Activated T-helper 17 cell treated with anti-CD3 and anti-CD28 coated beads, Interleukin-2, amount 50 U/mL, for 72 hours (primary cell): ENCODE results near the gene SLC44A4. TPM values are rescaled to one million over a fixed set of nuclear protein-coding genes. Genes with fewer than 3 reads are reported as not detected.
"Not testable (repeated sequence)": the region's sequence is repeated elsewhere in the genome, so short reads cannot be mapped to it uniquely, and the experiment has no call there.

Experiments used
- ATAC-seq: fragments of 150-1000 bp; cut with Tn5 transposase; replicated peaks from 2 replicates; pipeline ENCODE4 v1.10.0; 2021; ENCODE audit warnings: mild to moderate bottlenecking, moderate library complexity
- H3K27ac Mint-ChIP-seq: one replicate; pipeline ENCODE4 v1.8.0; 2022; ENCODE audit warnings: mixed read lengths
- H3K27me3 Mint-ChIP-seq: one replicate; pipeline ENCODE4 v1.8.0; 2022; ENCODE audit warnings: mixed read lengths
- H3K36me3 Mint-ChIP-seq: one replicate; pipeline ENCODE4 v1.8.0; 2022; ENCODE audit warnings: low read depth, mild to moderate bottlenecking, mixed read lengths
- H3K4me1 Mint-ChIP-seq: one replicate; pipeline ENCODE4 v1.8.0; 2022; ENCODE audit warnings: mixed read lengths
- H3K4me3 Mint-ChIP-seq: one replicate; pipeline ENCODE4 v1.8.0; 2022; ENCODE audit warnings: mild to moderate bottlenecking, mixed read lengths
- H3K9me3 Mint-ChIP-seq: one replicate; pipeline ENCODE4 v1.8.0; 2022; ENCODE audit warnings: mixed read lengths
- total RNA-seq, 2 donors: library from RNA; stranded (reverse); gene quantifications; one replicate each; pipeline ENCODE4 v1.2.3, GENCODE V29; 2022

SLC44A4 gene
- total RNA-seq: under 1 TPM in 1 of 2 donors, not detected in 1; 0.39 TPM

DNA sequence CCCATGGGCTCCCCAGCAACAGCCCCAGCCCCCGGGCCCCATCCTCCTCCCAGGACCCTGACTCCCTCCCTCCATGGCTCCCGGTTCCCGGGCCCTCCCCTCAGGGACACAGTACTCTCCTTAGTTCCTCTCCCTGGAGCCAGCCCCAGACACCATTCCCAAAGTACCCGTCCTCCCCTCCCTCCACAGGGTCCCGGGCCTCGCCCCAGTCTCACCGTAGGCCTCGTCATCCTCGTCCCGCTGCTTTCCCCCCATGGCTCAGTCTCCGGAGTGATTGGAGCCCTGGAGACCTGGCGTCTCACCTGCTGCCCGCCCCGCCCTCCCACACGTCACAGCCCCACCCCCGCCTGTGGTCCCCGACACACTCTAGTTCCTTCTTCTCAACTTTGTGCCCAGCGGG lies at the start of gene SLC44A4:
TSS of gene SLC44A4 (minus strand) at position 272 of the 400 bp plus-strand sequence. CDS start at position 255, 17 bp downstream.
- H3K36me3 Mint-ChIP-seq: peaks cover 41% of the 10 kb centered on the region
- ATAC-seq: no peak
- H3K27ac Mint-ChIP-seq: no peak within 1 kb of the TSS
- no peaks in the 10 kb centered on the region for H3K27me3 Mint-ChIP-seq
- no peak within 1 kb of the TSS for H3K4me3 Mint-ChIP-seq
- peaks cover 3% of the 10 kb centered on the region for H3K4me1 Mint-ChIP-seq
- H3K9me3 Mint-ChIP-seq: no peaks in the 10 kb centered on the region

DNA sequence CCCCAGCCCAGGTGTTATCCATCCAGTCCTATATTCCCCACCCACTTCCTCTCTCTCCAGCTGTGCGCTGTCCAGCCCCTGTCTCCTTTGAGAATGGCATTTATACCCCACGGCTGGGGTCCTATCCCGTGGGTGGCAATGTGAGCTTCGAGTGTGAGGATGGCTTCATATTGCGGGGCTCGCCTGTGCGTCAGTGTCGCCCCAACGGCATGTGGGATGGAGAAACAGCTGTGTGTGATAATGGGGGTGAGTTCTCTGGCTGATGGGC lies 49.8 kb upstream of the SLC44A4 start:
- H3K4me3 Mint-ChIP-seq: no peak overlapping the region
- H3K27me3 Mint-ChIP-seq: no peaks in the 10 kb centered on the region
- no peaks in the 10 kb centered on the region for H3K36me3 Mint-ChIP-seq
- H3K27ac Mint-ChIP-seq: no peak overlapping the region
- no peaks in the 10 kb centered on the region for H3K9me3 Mint-ChIP-seq
- ATAC-seq: no peak
- H3K4me1 Mint-ChIP-seq: no peaks in the 10 kb centered on the region

DNA sequence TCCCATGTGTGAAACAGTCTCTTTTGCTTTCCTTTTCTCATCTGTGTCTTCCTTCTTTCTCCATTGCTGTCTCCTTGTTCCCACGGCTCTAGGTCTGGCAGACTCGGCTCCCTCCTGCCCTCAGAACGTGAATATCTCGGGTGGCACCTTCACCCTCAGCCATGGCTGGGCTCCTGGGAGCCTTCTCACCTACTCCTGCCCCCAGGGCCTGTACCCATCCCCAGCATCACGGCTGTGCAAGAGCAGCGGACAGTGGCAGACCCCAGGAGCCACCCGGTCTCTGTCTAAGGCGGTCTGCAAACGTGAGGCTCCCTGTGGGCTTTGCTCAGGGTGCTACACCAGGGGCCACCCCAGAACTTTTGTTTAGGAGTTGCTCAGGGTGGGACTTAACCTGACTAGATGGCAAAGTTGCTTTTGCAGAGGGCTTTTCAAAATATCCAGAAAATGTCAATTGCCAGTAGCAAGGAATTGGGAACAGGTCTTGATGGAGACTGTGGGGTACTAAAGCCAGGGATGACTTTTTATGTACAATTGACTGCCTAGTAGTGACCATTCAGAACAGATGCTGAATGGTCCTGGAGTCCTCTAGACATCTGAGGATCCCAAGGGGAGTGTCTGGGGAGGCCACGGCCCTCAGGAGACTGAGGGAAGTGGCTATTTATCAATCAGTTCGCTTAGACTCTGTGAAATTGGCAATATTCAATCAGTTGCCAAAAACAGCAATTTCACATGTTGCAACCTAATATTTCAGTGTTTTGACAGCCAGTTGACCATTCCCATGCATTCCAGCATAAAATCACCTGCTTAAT lies 49.3 kb upstream of the SLC44A4 start:
- Mint-ChIP-seq H3K4me3 (no peak overlapping the region), H3K27me3 (no peaks in the 10 kb centered on the region), H3K36me3 (no peaks in the 10 kb centered on the region), H3K9me3 (no peaks in the 10 kb centered on the region), H3K27ac (peak overlapping the region; percentile 25), H3K4me1 (no peaks in the 10 kb centered on the region)
- ATAC-seq: no peak

DNA sequence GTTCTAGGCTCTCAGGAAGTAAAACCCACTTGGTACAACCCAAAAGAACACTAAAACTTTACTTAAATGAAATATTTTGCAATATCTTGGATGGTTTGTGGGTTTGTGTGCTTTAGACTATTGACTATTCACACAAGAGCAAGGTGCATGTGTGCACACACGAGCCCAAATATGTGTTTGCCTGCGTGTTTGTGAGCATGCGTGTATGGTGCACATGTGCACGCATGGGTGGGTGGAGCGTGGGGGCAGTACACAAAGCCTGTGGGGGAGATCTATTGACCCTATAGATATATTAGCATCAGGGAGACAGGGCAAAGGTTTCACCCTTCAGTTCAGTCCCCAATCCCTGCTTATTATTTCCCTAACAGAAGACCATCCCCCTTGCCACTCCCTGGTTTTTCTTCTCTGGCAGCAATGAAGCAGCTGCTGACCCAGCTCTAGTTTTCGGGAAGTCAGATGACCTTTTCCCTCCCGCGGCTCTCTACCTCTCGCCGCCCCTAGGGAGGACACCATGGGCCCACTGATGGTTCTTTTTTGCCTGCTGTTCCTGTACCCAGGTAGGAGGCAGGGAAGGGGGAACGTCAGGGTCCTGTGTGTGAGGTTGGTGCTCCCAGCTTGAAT lies 48.6 kb upstream of the SLC44A4 start, which contains the start of gene C2:
TSS of gene C2 (plus strand) at position 476 of the 621 bp plus-strand sequence. CDS start at position 512, 36 bp downstream.
- H3K27ac Mint-ChIP-seq: peak within 1 kb of the TSS; percentile 25
- H3K4me3 Mint-ChIP-seq: no peak within 1 kb of the TSS
- no peaks in the 10 kb centered on the region for H3K9me3 Mint-ChIP-seq
- no peak for ATAC-seq
- H3K36me3 Mint-ChIP-seq: no peaks in the 10 kb centered on the region
- no peaks in the 10 kb centered on the region for H3K4me1 Mint-ChIP-seq
- no peaks in the 10 kb centered on the region for H3K27me3 Mint-ChIP-seq

DNA sequence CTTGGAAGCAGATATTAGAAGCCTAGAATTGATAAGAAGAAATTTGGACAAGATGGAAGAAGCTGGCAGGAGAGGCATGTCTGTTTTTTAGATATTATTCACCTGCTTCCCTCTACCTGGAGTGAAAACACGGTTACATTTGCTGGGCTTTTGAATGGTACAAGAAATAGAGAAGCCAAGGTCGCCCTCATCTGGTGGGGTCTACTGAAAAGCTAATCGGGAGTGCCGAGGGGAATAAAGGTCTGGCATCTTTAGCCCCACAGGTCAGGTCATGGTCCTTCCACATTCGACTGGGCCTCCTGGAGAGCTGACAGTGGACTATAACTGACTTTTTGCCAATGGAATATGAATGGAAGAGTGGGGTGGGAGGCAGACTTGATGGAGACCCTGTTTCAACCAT lies 44.1 kb upstream of the SLC44A4 start:
- no peak for ATAC-seq
- H3K27me3 Mint-ChIP-seq: no peaks in the 10 kb centered on the region
- no peak overlapping the region for H3K27ac Mint-ChIP-seq
- H3K4me3 Mint-ChIP-seq: no peak overlapping the region
- no peaks in the 10 kb centered on the region for H3K9me3 Mint-ChIP-seq
- H3K4me1 Mint-ChIP-seq: no peaks in the 10 kb centered on the region
- no peaks in the 10 kb centered on the region for H3K36me3 Mint-ChIP-seq

DNA sequence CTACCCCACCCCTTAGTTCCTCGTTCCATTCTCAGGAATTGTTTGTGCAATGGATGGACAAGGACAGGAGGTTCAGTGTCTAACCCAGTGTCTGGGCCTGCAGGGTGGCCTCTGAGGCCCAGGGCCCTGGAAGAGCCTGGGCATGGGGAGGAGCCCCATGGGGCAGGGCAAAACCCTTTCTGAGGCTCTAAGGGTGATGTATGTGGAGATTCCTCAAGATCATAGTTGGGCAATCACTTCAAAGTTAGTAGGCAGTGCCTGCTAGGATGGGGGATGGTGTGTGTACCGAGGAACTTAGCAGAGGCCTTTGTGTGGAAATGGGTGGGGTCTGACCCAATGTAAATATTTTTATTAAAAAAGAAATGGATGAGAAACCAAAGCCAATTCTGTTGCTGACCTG lies 42.0 kb upstream of the SLC44A4 start:
- Mint-ChIP-seq H3K4me1 (no peaks in the 10 kb centered on the region), H3K27me3 (peaks cover under 1% of the 10 kb centered on the region), H3K4me3 (no peak overlapping the region), H3K36me3 (no peaks in the 10 kb centered on the region), H3K27ac (no peak overlapping the region), H3K9me3 (no peaks in the 10 kb centered on the region)
- ATAC-seq: no peak

DNA sequence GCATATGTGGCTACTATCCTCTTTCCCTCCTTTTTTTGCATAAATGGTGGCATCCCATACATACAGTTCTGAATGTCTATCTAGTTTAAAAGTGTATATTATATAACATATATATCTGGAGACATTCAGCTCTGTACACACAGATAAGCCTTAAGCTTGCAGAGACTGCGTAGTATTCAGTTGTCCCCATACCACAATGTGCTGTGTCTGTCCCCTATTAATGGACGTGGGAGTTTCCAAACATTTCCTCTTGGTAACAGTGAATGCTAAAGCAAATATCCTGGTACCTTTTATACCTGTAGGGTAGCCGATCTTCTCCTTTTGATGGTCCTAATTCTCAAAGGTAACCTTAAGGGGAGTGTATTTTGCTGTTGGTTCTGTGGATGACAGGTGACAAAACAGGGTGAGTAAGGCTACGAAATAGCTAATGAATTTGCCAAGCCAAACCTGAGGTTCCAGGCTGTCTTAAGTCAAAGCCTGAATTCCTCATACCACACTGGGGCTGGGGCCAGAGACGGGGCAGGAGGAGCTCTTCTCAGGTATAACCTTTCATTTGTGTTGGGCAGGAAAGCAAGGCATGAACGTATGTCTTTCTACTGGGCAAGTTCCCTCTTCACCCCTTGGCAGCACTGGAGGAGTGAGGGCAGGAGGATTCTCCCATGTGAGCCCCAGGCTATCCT lies 41.0 kb upstream of the SLC44A4 start:
- no peak for ATAC-seq
- Mint-ChIP-seq H3K27ac (no peak overlapping the region), H3K4me3 (no peak overlapping the region), H3K9me3 (no peaks in the 10 kb centered on the region), H3K4me1 (no peaks in the 10 kb centered on the region), H3K27me3 (peaks cover 3% of the 10 kb centered on the region), H3K36me3 (no peaks in the 10 kb centered on the region)

DNA sequence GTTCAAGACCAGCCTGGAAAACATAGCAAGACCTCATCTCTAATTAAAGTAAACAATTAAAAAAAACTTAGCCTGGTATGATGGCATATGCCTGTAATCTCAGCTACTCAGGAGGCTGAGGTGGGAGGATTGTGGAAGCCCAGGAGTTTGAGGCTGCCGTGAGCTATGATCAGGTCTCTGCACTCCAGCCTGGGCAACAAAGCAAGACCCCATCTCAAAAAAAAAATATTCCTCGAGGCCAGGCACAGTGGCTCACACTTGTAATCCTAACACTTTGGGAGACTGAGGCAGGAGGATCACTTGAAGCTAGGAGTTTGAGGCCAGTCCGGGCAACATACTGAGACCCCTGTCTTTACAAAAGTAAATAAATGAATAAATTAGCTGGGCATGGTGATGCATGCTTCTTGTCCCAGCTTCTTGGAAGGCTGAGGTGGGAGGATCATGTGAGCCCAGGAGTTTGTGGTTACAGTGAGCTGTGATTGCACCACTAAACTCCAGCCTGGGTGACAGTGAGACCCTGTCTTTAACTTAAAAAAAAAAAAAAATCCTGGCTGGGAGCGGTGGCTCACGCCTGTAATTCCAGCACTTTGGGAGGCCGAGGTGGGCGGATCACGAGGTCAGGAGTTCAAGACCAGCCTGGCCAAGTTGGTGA lies 39.4 kb upstream of the SLC44A4 start:
- Mint-ChIP-seq H3K9me3 (no peaks in the 10 kb centered on the region), H3K4me1 (no peaks in the 10 kb centered on the region), H3K36me3 (no peaks in the 10 kb centered on the region), H3K27me3 (peaks cover 3% of the 10 kb centered on the region), H3K4me3 (no peak overlapping the region), H3K27ac (no peak overlapping the region)
- no peak for ATAC-seq

DNA sequence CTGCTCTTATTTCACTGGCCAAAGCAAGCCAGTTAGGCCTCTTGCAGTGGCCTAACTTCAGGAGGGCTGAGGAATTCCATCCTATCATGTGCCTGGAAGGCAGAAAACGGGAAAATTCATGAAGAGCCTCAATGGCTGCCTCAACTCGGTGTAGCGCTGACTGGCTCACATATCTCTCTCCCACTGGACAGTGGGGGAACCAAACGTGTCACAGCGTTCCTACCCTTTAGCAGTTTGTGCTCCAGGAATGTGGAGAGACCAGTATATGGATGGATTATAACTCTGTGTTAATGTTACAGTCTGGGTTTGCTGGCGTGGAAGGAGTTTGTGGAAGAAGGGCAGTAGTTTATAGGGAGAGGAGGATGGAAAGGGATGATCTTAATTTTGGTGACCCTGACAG lies 37.0 kb upstream of the SLC44A4 start:
- no peak overlapping the region for H3K4me3 Mint-ChIP-seq
- H3K4me1 Mint-ChIP-seq: no peaks in the 10 kb centered on the region
- no peaks in the 10 kb centered on the region for H3K36me3 Mint-ChIP-seq
- no peak for ATAC-seq
- no peak overlapping the region for H3K27ac Mint-ChIP-seq
- H3K27me3 Mint-ChIP-seq: peaks cover 7% of the 10 kb centered on the region
- no peaks in the 10 kb centered on the region for H3K9me3 Mint-ChIP-seq

DNA sequence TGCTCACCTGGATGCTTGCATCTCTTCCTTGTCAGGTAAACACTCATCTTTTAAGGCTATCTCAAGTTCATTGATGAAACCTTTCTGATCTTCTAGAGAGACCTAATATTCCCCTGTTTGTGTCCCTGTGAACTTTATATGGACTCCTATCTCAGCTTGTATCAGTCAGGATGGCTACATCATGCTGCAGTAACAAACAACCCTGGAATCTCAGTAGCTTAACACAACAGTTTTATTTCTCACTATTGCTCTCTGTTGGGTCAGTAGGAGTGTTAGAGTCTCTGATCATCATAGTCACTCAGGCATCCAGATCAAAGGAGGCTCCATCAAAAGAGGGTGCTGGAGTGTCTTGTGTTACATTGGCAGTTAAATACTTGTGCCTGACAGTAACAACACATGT lies 36.6 kb upstream of the SLC44A4 start:
- no peak overlapping the region for H3K27ac Mint-ChIP-seq

DNA sequence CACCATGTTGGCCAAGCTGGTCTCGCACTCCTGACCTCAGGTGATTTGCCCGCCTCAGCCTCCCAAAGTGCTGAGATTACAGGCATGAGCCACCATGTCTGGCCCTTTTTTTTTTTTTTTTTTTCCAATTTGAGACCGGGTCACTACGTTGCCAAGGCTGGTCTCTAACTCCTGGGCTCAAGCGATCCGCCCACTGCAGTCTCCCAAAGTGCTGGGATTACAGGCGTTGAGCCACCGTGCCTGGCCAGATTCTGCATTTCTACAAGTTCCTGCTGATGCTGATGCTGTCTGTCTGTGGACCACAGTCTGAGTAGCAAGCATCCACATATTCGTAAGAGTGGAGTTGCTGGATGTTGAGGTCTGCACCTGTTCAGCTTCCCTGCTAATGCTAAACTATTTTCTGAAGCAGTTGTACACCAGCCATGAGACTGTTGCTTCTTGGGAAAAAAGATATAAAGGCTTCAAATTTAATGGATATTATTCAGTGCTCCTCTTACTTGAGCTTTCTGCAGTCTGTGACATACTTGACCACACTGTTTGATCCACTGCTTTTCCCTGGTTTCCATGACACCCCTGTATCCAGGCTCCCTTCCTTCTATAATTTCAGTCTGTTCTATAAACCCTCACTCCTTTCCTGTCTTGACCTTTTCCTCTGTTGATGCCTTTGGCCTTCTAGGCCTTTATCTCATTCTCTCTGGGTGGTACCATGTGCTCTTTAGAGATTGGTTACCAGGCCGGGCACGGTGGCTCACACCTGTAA lies 33.2 kb upstream of the SLC44A4 start:
- Mint-ChIP-seq H3K27ac (no peak overlapping the region), H3K9me3 (no peaks in the 10 kb centered on the region), H3K27me3 (peaks cover 7% of the 10 kb centered on the region), H3K4me1 (peaks cover 4% of the 10 kb centered on the region), H3K4me3 (no peak overlapping the region), H3K36me3 (no peaks in the 10 kb centered on the region)
- ATAC-seq: no peak

More for the DNA sequence above, 36.6 kb upstream of the SLC44A4 start:
- Mint-ChIP-seq H3K9me3 (no peaks in the 10 kb centered on the region), H3K4me1 (peaks cover 1% of the 10 kb centered on the region), H3K4me3 (no peak overlapping the region), H3K27me3 (peaks cover 7% of the 10 kb centered on the region), H3K36me3 (no peaks in the 10 kb centered on the region)
- ATAC-seq: no peak

DNA sequence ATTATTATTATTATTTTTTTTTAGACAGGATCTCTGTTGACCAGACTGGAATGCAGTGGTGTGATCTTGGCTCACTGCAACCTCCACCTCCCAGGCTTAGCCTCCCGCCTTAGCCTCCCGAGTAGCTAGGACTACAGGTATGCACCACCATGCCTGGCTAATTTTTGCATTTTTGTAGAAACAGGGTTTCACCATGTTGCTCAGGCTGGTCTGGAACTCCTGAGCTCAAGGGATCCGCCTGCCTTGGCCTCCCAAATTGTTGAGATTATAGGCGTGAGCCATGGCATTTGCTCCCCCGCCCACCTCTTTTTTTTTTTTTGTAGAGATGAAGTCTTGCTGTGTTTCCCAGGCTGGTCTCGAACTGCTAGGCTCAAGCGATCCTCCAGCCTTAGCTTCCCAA lies 30.5 kb upstream of the SLC44A4 start:
- not testable (repeated sequence) for H3K9me3 Mint-ChIP-seq, H3K27me3 Mint-ChIP-seq, H3K4me1 Mint-ChIP-seq, ATAC-seq, H3K4me3 Mint-ChIP-seq, H3K27ac Mint-ChIP-seq, H3K36me3 Mint-ChIP-seq

DNA sequence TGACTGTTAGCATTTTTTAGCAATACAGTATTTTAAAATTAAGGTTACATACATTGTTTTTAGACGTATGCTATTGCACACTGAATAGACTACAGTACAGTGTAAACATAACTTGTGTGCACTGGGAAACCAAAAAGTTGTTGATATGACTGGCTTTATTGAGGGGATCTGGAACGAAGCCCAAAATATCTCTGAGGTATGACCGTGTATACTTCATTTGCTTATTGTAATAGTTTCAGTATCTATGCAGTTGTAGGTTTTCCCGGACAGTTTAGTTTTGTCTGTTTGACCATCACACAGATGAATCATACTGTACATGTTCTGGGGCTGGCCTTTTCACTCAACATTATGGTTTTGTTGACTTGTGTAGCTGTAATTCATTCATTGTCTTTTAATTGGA lies 30.0 kb upstream of the SLC44A4 start:
- H3K36me3 Mint-ChIP-seq: no peaks in the 10 kb centered on the region
- H3K4me3 Mint-ChIP-seq: no peak overlapping the region

DNA sequence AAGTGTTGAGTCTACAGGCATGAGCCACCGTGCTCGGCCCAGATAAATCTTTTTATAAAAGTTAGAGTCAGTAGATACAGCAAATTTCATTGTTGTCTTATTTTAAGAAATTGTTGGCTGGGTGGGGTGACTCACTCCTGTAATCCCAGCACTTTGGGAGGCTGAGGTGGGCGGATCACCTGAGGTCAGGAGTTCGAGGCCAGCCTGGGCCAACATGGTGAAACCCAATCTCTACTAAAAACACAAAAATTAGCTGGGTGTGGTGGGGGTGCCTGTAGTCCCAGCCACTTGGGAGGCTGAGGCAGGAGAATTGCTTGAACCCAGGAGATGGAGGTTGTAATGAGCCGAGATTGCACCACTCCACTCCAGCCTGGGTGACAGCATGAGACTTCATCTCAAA lies 29.5 kb upstream of the SLC44A4 start:
- not testable (repeated sequence) for H3K27ac Mint-ChIP-seq, H3K9me3 Mint-ChIP-seq, H3K27me3 Mint-ChIP-seq, H3K4me1 Mint-ChIP-seq, ATAC-seq, H3K36me3 Mint-ChIP-seq, H3K4me3 Mint-ChIP-seq

More for the DNA sequence above, 30.0 kb upstream of the SLC44A4 start:
- no peak overlapping the region for H3K27ac Mint-ChIP-seq
- H3K9me3 Mint-ChIP-seq: no peaks in the 10 kb centered on the region
- peak; percentile 80 for ATAC-seq
- H3K27me3 Mint-ChIP-seq: peaks cover 8% of the 10 kb centered on the region
- peaks cover 8% of the 10 kb centered on the region for H3K4me1 Mint-ChIP-seq
